HEK293T (cell line): Measurements from ENCODE around the gene NAT16.
"Not testable (repeated sequence)": the region's sequence is repeated elsewhere in the genome, so short reads cannot be mapped to it uniquely, and the experiment has no call there.

ENCODE experiments used
- CTCF ChIA-PET: fragments of 350-600 bp; formaldehyde crosslinking; extraction: SDS; loops from one replicate; lab custom pipeline; 2021; ENCODE audit warnings: antibody characterized with exemption, inconsistent platforms; lab: Yijun Ruan, JAX
- POLR2A ChIA-PET: fragments of 350-600 bp; formaldehyde crosslinking; extraction: SDS; loops from one replicate; lab custom pipeline; 2020; ENCODE audit warnings: antibody characterized with exemption, inconsistent platforms; lab: Yijun Ruan, JAX
- DNase-seq: peaks from one replicate; pipeline ENCODE4 v3.0.0; 2012; ENCODE audit warnings: mixed read lengths; ENCODE audit errors: extremely low spot score
- ARNT ChIP-seq: fragments of 450-650 bp; IDR thresholded peaks from 2 replicates; pipeline ENCODE4 v1.6.1; 2017; ENCODE audit warnings: mild to moderate bottlenecking
- BHLHE40 ChIP-seq: fragments of 450-650 bp; IDR thresholded peaks from 2 replicates; pipeline ENCODE4 v1.6.1; 2016; ENCODE audit warnings: mild to moderate bottlenecking, moderate library complexity, borderline replicate concordance
- CTBP1 ChIP-seq: fragments of 450-650 bp; IDR thresholded peaks from 2 replicates; pipeline ENCODE4 v1.6.1; 2016; ENCODE audit warnings: borderline replicate concordance
- ELF4 ChIP-seq: fragments of 450-650 bp; IDR thresholded peaks from 2 replicates; pipeline ENCODE4 v1.6.1; 2017; ENCODE audit warnings: antibody characterized with exemption
- FOXA1 ChIP-seq: fragments of 450-650 bp; IDR thresholded peaks from 2 replicates; pipeline ENCODE4 v1.6.1; 2016; ENCODE audit warnings: mild to moderate bottlenecking
- FOXK2 ChIP-seq: fragments of 450-650 bp; IDR thresholded peaks from 2 replicates; pipeline ENCODE4 v1.6.1; 2016; ENCODE audit warnings: mild to moderate bottlenecking
- FOXM1 ChIP-seq: fragments of 450-650 bp; IDR thresholded peaks from 2 replicates; pipeline ENCODE4 v1.6.1; 2017; ENCODE audit warnings: mild to moderate bottlenecking, borderline replicate concordance
- HDGF ChIP-seq: fragments of 450-650 bp; IDR thresholded peaks from 2 replicates; pipeline ENCODE4 v1.6.1; 2017; ENCODE audit warnings: antibody characterized with exemption, borderline replicate concordance
- L3MBTL2 ChIP-seq: fragments of 450-650 bp; conservative IDR thresholded peaks from 2 replicates; pipeline ENCODE4 v1.6.1; 2016; ENCODE audit warnings: mild to moderate bottlenecking
- LEF1 ChIP-seq: fragments of 450-650 bp; IDR thresholded peaks from 2 replicates; pipeline ENCODE4 v1.6.1; 2017; ENCODE audit warnings: mild to moderate bottlenecking, borderline replicate concordance
- NFRKB ChIP-seq: fragments of 450-650 bp; IDR thresholded peaks from 2 replicates; pipeline ENCODE4 v1.6.1; 2016; ENCODE audit warnings: mild to moderate bottlenecking, moderate library complexity
- SP1 ChIP-seq: fragments of 450-650 bp; IDR thresholded peaks from 2 replicates; pipeline ENCODE4 v1.6.1; 2017
- SUZ12 ChIP-seq: fragments of 450-650 bp; IDR thresholded peaks from 2 replicates; pipeline ENCODE4 v1.6.1; 2016; ENCODE audit warnings: mild to moderate bottlenecking
- TARDBP ChIP-seq: fragments of 450-650 bp; IDR thresholded peaks from 2 replicates; pipeline ENCODE4 v1.6.1; 2016
- ZNF384 ChIP-seq: fragments of 450-650 bp; IDR thresholded peaks from 2 replicates; pipeline ENCODE4 v1.6.1; 2016
- TF ChIP-seq, protein P1 (sequence below): fragments of 450-650 bp; IDR thresholded peaks from 2 replicates; pipeline ENCODE4 v1.6.1; 2016

NAT16 gene

DNA sequence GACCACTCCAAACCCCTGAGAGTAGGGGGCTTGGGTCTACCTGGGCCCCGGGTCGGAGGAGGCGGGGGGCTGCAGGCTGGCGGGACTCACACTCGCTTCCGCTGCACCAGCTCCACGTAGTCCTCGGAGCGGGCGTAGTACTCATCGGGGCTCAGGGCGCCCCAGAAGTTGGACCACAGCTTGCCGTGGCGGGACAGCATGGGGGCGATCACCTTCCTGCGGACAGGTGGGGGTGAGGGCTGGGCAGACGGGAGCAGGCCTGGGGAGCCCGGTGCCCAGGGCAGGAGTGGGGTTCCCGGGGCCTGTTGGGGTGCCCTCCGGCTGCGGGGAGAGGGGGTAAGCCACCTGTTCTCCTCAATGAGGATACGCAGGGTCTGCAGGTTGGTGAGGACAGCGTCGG is 31.4 kb upstream of the NAT16 start:
- TF ChIP-seq NFRKB (no peak), ELF4 (no peak), TARDBP (no peak), CTBP1 (no peak), FOXK2 (no peak), ARNT (no peak), FOXA1 (no peak), ZNF384 (no peak), L3MBTL2 (no peak), FOXM1 (no peak), HDGF (no peak), BHLHE40 (no peak), SUZ12 (no peak), LEF1 (no peak), SP1 (no peak)
- TF ChIP-seq, protein P1, sequence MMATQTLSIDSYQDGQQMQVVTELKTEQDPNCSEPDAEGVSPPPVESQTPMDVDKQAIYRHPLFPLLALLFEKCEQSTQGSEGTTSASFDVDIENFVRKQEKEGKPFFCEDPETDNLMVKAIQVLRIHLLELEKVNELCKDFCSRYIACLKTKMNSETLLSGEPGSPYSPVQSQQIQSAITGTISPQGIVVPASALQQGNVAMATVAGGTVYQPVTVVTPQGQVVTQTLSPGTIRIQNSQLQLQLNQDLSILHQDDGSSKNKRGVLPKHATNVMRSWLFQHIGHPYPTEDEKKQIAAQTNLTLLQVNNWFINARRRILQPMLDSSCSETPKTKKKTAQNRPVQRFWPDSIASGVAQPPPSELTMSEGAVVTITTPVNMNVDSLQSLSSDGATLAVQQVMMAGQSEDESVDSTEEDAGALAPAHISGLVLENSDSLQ: no peak
- CTCF ChIA-PET: no interaction called here
- no peak for DNase-seq
- POLR2A ChIA-PET: interaction anchor here (1.1 kb wide), 1 partner anchor 13 kb away, joined by 3 read pairs; no protein-coding TSS in a partner anchor

DNA sequence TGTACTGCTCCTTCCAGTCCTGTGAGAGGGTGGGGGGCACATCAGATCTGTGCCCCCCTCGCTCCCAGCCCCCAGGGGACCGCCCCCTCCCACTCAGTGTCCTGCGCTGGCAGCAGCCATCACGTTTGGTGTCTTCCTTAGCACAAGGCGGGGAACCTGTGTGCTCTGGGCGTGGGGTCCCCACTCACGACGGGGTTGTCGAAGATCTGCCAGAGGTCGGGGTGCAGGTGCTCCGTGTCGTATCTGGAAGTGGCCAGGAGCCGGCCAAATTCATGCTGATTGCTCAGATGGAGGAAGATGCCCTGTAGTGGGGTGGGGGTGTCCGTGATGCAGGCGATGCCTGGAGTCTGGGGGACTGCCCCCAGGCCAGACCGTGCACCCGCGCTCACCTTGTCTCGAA is 30.1 kb upstream of the NAT16 start:
- DNase-seq: no peak
- ChIA-PET POLR2A (no interaction called here), CTCF (interaction anchor here (0.6 kb wide), 1 partner anchor 65 kb away, joined by 7 read pairs; no protein-coding TSS in a partner anchor)
- TF ChIP-seq, protein P1: no peak

- no peak for DNase-seq
- ChIA-PET CTCF (no interaction called here), POLR2A (no interaction called here)
- TF ChIP-seq LEF1 (no peak), FOXK2 (no peak), BHLHE40 (no peak), CTBP1 (no peak), TARDBP (no peak), FOXA1 (no peak), ELF4 (no peak), FOXM1 (no peak), SP1 (no peak), L3MBTL2 (no peak), NFRKB (no peak), HDGF (no peak)
These were observed 28.7 kb upstream of the NAT16 start for GRCh38 chr7:101208794-101209193.

DNA sequence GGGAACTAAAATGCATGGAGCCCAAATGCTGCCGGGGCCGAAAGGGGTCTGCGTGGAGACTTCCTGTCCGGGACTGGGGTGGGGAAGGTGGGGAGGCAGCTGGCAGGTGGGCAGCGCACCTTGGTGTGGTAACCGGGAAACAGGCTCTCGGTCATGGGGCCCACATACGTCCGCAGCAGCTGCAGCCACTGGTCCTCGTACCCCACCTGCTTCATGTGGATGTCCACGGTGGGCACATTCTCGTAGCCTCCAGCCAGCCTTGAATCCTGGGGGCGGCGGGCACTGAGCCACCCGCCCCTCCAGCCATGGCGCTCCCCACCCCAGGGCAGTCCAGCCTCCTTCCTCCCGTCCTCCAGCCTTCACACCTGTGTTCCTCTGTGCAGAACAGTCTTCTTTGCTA is 27.4 kb upstream of the NAT16 start:
- DNase-seq: no peak
- POLR2A ChIA-PET: interaction anchor here (0.9 kb wide), 1 partner anchor 10 kb away, joined by 3 read pairs; the partner anchor contains the start of gene ZNHIT1
- CTCF ChIA-PET: no interaction called here
- TF ChIP-seq ARNT (no peak), HDGF (no peak), ZNF384 (no peak), SUZ12 (no peak), FOXK2 (no peak), TARDBP (no peak), FOXA1 (no peak), FOXM1 (no peak), BHLHE40 (no peak), CTBP1 (no peak), SP1 (no peak), L3MBTL2 (no peak), LEF1 (no peak), ELF4 (no peak), NFRKB (no peak)
- TF ChIP-seq, protein P1: no peak

- no peak for DNase-seq
- TF ChIP-seq FOXK2 (no peak), NFRKB (no peak), SUZ12 (no peak), LEF1 (no peak)
- ChIA-PET POLR2A (no interaction called here), CTCF (no interaction called here)
These were observed 26.6 kb upstream of the NAT16 start for GRCh38 chr7:101206665-101207042.

GRCh38 chr7:101205901-101206664 is 26.0 kb upstream of the NAT16 start:
- no peak for DNase-seq
- ChIA-PET CTCF (no interaction called here), POLR2A (interaction anchor here (1.8 kb wide), 1 partner anchor 12 kb away, joined by 4 read pairs; the partner anchor contains the start of genes PLOD3 and ZNHIT1)
- TF ChIP-seq FOXM1 (no peak), FOXA1 (no peak), HDGF (no peak), FOXK2 (no peak), ZNF384 (no peak), NFRKB (no peak), L3MBTL2 (no peak), CTBP1 (no peak), LEF1 (no peak), ARNT (no peak), TARDBP (no peak)
- TF ChIP-seq, protein P1: no peak

DNA sequence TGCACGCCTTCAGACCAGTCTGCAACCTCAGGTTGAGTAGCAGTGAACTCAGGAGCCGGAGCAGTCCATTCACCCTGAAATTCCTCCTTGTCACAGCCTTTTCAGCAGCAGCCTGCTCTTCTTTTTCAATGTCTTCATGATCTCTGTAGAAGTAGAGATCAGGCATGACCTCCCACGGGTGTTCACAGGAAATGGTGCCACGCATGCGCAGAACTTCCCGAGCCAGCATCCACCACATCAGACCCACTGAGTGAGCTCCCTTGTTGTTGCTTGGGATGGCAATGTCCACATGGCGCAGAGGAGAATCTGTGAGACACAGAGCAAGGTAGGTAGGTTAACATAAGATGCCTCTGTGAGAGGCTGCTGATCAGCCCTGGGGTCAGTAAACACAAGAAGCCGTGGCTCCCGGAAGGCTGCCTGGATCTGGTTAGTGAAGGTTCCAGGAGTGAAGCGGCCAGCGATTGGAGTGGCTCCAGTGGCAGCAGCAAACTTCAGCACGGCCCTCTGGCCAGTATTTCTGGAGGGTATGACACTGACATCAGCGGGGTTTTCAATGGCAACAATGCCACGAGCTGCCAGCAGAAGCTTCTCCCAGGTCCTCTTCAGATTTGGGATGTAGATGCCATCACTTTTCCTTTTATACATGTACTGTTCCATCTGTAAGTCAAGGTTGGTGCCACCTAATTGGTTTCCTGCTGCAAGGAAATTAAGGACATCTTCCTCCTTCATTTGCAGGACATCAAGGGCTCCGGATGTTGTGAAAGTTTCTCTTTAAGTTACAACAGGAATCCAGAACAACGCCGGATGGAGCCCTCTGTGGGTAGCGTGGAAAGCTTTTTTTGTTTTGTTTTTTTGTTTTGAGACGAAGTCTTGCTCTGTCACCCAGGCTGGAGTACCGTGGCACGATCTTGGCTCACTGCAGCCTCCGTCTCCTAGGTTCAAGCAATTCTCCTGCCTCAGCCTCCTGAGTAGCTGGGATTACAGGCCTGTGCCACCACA is 23.9 kb upstream of the NAT16 start:
- not testable (repeated sequence) for DNase-seq
- ChIA-PET CTCF (interaction anchor here (1.3 kb wide), 1 partner anchor 60 kb away, joined by 6 read pairs; no protein-coding TSS in a partner anchor), POLR2A (interaction anchor here (1.8 kb wide), 1 partner anchor 14 kb away, joined by 4 read pairs; the partner anchor contains the start of genes PLOD3 and ZNHIT1)
